ENCODE measurements around the gene CDH4.

The CDH4 gene

GRCh38 chr20:61912665-61913422 is 660.8 kb downstream of the CDH4 start:
- Histone ChIP-seq H3K4me1 (ENCODE audit: control insufficient read depth, insufficient read depth, low read length) (no peaks in the 10 kb centered on the region), H3K9ac (ENCODE audit: low read depth, low read length) (no peak overlapping the region), H3K27ac (ENCODE audit: low read depth, low read length) (no peak overlapping the region), H3K36me3 (ENCODE audit: control insufficient read depth, insufficient read depth, low read length) (no peaks in the 10 kb centered on the region), H3K4me3 (ENCODE audit: low read depth, low read length) (no peak overlapping the region), H3K9me3 (ENCODE audit: control insufficient read depth, insufficient read depth, low read length) (no peaks in the 10 kb centered on the region), H3K27me3 (ENCODE audit: control insufficient read depth, insufficient read depth, low read length) (no peaks in the 10 kb centered on the region)

- H3K4me1 ChIP-seq (ENCODE audit: control insufficient read depth, insufficient read depth, low read length) = no peaks in the 10 kb centered on the region
- no peak overlapping the region for H3K27ac ChIP-seq (ENCODE audit: low read depth, low read length)
- no peaks in the 10 kb centered on the region for H3K27me3 ChIP-seq (ENCODE audit: control insufficient read depth, insufficient read depth, low read length)
- H3K9ac ChIP-seq (ENCODE audit: low read depth, low read length) = no peak overlapping the region
- H3K9me3 ChIP-seq (ENCODE audit: control insufficient read depth, insufficient read depth, low read length) = no peaks in the 10 kb centered on the region
- H3K36me3 ChIP-seq (ENCODE audit: control insufficient read depth, insufficient read depth, low read length) = no peaks in the 10 kb centered on the region
- H3K4me3 ChIP-seq (ENCODE audit: low read depth, low read length) = no peak overlapping the region
These were observed 661.6 kb downstream of the CDH4 start for GRCh38 chr20:61913423-61914225.

GRCh38 chr20:61915101-61915500 is 663.0 kb downstream of the CDH4 start:
- Histone ChIP-seq H3K9ac (ENCODE audit: low read depth, low read length) (no peak overlapping the region), H3K27ac (ENCODE audit: low read depth, low read length) (no peak overlapping the region), H3K4me3 (ENCODE audit: low read depth, low read length) (no peak overlapping the region)

GRCh38 chr20:61916318-61916891 is 664.3 kb downstream of the CDH4 start:
- no peaks in the 10 kb centered on the region for H3K36me3 ChIP-seq (ENCODE audit: control insufficient read depth, insufficient read depth, low read length)
- H3K9me3 ChIP-seq (ENCODE audit: control insufficient read depth, insufficient read depth, low read length) = peaks cover 9% of the 10 kb centered on the region
- no peak overlapping the region for H3K9ac ChIP-seq (ENCODE audit: low read depth, low read length)
- H3K4me1 ChIP-seq (ENCODE audit: control insufficient read depth, insufficient read depth, low read length) = no peaks in the 10 kb centered on the region
- no peaks in the 10 kb centered on the region for H3K27me3 ChIP-seq (ENCODE audit: control insufficient read depth, insufficient read depth, low read length)
- no peak overlapping the region for H3K4me3 ChIP-seq (ENCODE audit: low read depth, low read length)
- no peak overlapping the region for H3K27ac ChIP-seq (ENCODE audit: low read depth, low read length)

More at GRCh38 chr20:61915101-61915500, 663.0 kb downstream of the CDH4 start:
- H3K36me3 ChIP-seq (ENCODE audit: control insufficient read depth, insufficient read depth, low read length) = no peaks in the 10 kb centered on the region
- no peaks in the 10 kb centered on the region for H3K4me1 ChIP-seq (ENCODE audit: control insufficient read depth, insufficient read depth, low read length)
- H3K27me3 ChIP-seq (ENCODE audit: control insufficient read depth, insufficient read depth, low read length) = no peaks in the 10 kb centered on the region
- peaks cover 6% of the 10 kb centered on the region for H3K9me3 ChIP-seq (ENCODE audit: control insufficient read depth, insufficient read depth, low read length)

- Histone ChIP-seq H3K27me3 (ENCODE audit: control insufficient read depth, insufficient read depth, low read length) (no peaks in the 10 kb centered on the region), H3K36me3 (ENCODE audit: control insufficient read depth, insufficient read depth, low read length) (no peaks in the 10 kb centered on the region), H3K9me3 (ENCODE audit: control insufficient read depth, insufficient read depth, low read length) (peaks cover 9% of the 10 kb centered on the region), H3K4me3 (ENCODE audit: low read depth, low read length) (no peak overlapping the region), H3K27ac (ENCODE audit: low read depth, low read length) (no peak overlapping the region), H3K9ac (ENCODE audit: low read depth, low read length) (no peak overlapping the region), H3K4me1 (ENCODE audit: control insufficient read depth, insufficient read depth, low read length) (no peaks in the 10 kb centered on the region)
These were observed 665.5 kb downstream of the CDH4 start for GRCh38 chr20:61917474-61918145.

GRCh38 chr20:61918548-61918947 is 666.5 kb downstream of the CDH4 start:
- Histone ChIP-seq H3K4me3 (ENCODE audit: low read depth, low read length) (no peak overlapping the region), H3K9ac (ENCODE audit: low read depth, low read length) (no peak overlapping the region), H3K27me3 (ENCODE audit: control insufficient read depth, insufficient read depth, low read length) (no peaks in the 10 kb centered on the region), H3K4me1 (ENCODE audit: control insufficient read depth, insufficient read depth, low read length) (no peaks in the 10 kb centered on the region), H3K36me3 (ENCODE audit: control insufficient read depth, insufficient read depth, low read length) (no peaks in the 10 kb centered on the region), H3K27ac (ENCODE audit: low read depth, low read length) (no peak overlapping the region), H3K9me3 (ENCODE audit: control insufficient read depth, insufficient read depth, low read length) (peaks cover 9% of the 10 kb centered on the region)

- Histone ChIP-seq H3K27me3 (ENCODE audit: control insufficient read depth, insufficient read depth, low read length) (no peaks in the 10 kb centered on the region), H3K9me3 (ENCODE audit: control insufficient read depth, insufficient read depth, low read length) (peaks cover 9% of the 10 kb centered on the region), H3K4me3 (ENCODE audit: low read depth, low read length) (no peak overlapping the region), H3K9ac (ENCODE audit: low read depth, low read length) (no peak overlapping the region), H3K36me3 (ENCODE audit: control insufficient read depth, insufficient read depth, low read length) (no peaks in the 10 kb centered on the region), H3K27ac (ENCODE audit: low read depth, low read length) (no peak overlapping the region), H3K4me1 (ENCODE audit: control insufficient read depth, insufficient read depth, low read length) (no peaks in the 10 kb centered on the region)
These were observed 667.2 kb downstream of the CDH4 start for GRCh38 chr20:61919239-61919638.

GRCh38 chr20:61919675-61920365 is 667.8 kb downstream of the CDH4 start:
- no peak overlapping the region for H3K4me3 ChIP-seq (ENCODE audit: low read depth, low read length)
- H3K9ac ChIP-seq (ENCODE audit: low read depth, low read length) = no peak overlapping the region
- no peak overlapping the region for H3K27ac ChIP-seq (ENCODE audit: low read depth, low read length)
- H3K27me3 ChIP-seq (ENCODE audit: control insufficient read depth, insufficient read depth, low read length) = no peaks in the 10 kb centered on the region
- H3K4me1 ChIP-seq (ENCODE audit: control insufficient read depth, insufficient read depth, low read length) = no peaks in the 10 kb centered on the region
- peaks cover 9% of the 10 kb centered on the region for H3K9me3 ChIP-seq (ENCODE audit: control insufficient read depth, insufficient read depth, low read length)
- no peaks in the 10 kb centered on the region for H3K36me3 ChIP-seq (ENCODE audit: control insufficient read depth, insufficient read depth, low read length)

GRCh38 chr20:61922411-61922810 is 670.4 kb downstream of the CDH4 start:
- Histone ChIP-seq H3K4me3 (ENCODE audit: low read depth, low read length) (no peak overlapping the region), H3K27ac (ENCODE audit: low read depth, low read length) (no peak overlapping the region), H3K4me1 (ENCODE audit: control insufficient read depth, insufficient read depth, low read length) (no peaks in the 10 kb centered on the region), H3K9ac (ENCODE audit: low read depth, low read length) (no peak overlapping the region), H3K36me3 (ENCODE audit: control insufficient read depth, insufficient read depth, low read length) (no peaks in the 10 kb centered on the region), H3K27me3 (ENCODE audit: control insufficient read depth, insufficient read depth, low read length) (no peaks in the 10 kb centered on the region), H3K9me3 (ENCODE audit: control insufficient read depth, insufficient read depth, low read length) (peaks cover 9% of the 10 kb centered on the region)

GRCh38 chr20:61922936-61923335 is 670.9 kb downstream of the CDH4 start:
- no peaks in the 10 kb centered on the region for H3K4me1 ChIP-seq (ENCODE audit: control insufficient read depth, insufficient read depth, low read length)
- no peak overlapping the region for H3K4me3 ChIP-seq (ENCODE audit: low read depth, low read length)
- H3K27me3 ChIP-seq (ENCODE audit: control insufficient read depth, insufficient read depth, low read length) = no peaks in the 10 kb centered on the region
- peaks cover 9% of the 10 kb centered on the region for H3K9me3 ChIP-seq (ENCODE audit: control insufficient read depth, insufficient read depth, low read length)
- H3K27ac ChIP-seq (ENCODE audit: low read depth, low read length) = no peak overlapping the region
- no peaks in the 10 kb centered on the region for H3K36me3 ChIP-seq (ENCODE audit: control insufficient read depth, insufficient read depth, low read length)
- no peak overlapping the region for H3K9ac ChIP-seq (ENCODE audit: low read depth, low read length)
